Activated T-cell treated with anti-CD3 and anti-CD28 coated beads, Interleukin-2, amount 50 U/mL, for 24 hours (primary cell): Measurements from ENCODE around the gene TALDO1.

Source experiments
- DNase-seq: peaks from one replicate; pipeline ENCODE4 v3.0.0-alpha.2; 2020
- H3K27ac Mint-ChIP-seq: 2 replicates; pipeline ENCODE4 v1.8.0; 2020; ENCODE audit warnings: mild to moderate bottlenecking, mixed read lengths
- H3K27me3 Mint-ChIP-seq: 2 replicates; pipeline ENCODE4 v1.8.0; 2020; ENCODE audit warnings: mixed read lengths
- H3K36me3 Mint-ChIP-seq: 2 replicates; pipeline ENCODE4 v1.8.0; 2020; ENCODE audit warnings: low read depth, mixed read lengths
- H3K4me1 Mint-ChIP-seq: 2 replicates; pipeline ENCODE4 v1.8.0; 2020; ENCODE audit warnings: low read depth, mixed read lengths
- H3K4me3 Mint-ChIP-seq: 2 replicates; pipeline ENCODE4 v1.8.0; 2020; ENCODE audit warnings: mild to moderate bottlenecking, moderate library complexity, mixed read lengths
- H3K9me3 Mint-ChIP-seq: 2 replicates; pipeline ENCODE4 v1.8.0; 2020; ENCODE audit warnings: mixed read lengths

Gene TALDO1

GRCh38 chr11:790721-791564, 43.7 kb downstream of the TALDO1 start:
- no peak for DNase-seq
- peaks cover 39% of the 10 kb centered on the region for H3K36me3 Mint-ChIP-seq
- no peaks in the 10 kb centered on the region for H3K9me3 Mint-ChIP-seq

GRCh38 chr11:791658-792534, 44.6 kb downstream of the TALDO1 start:
- Mint-ChIP-seq H3K27ac (peak overlapping the region; percentile 11), H3K4me1 (peaks cover 22% of the 10 kb centered on the region), H3K27me3 (peaks cover 4% of the 10 kb centered on the region), H3K36me3 (peaks cover 41% of the 10 kb centered on the region), H3K9me3 (no peaks in the 10 kb centered on the region), H3K4me3 (no peak overlapping the region)
- DNase-seq = no peak

More at GRCh38 chr11:790721-791564, 43.7 kb downstream of the TALDO1 start:
- Mint-ChIP-seq H3K27me3 (peaks cover 4% of the 10 kb centered on the region), H3K4me3 (no peak overlapping the region), H3K27ac (peak overlapping the region; percentile 57), H3K4me1 (peaks cover 15% of the 10 kb centered on the region)

GRCh38 chr11:792535-792821, 45.2 kb downstream of the TALDO1 start:
- Mint-ChIP-seq H3K27me3 (peaks cover 4% of the 10 kb centered on the region), H3K4me1 (peaks cover 25% of the 10 kb centered on the region), H3K9me3 (no peaks in the 10 kb centered on the region), H3K27ac (no peak overlapping the region), H3K4me3 (no peak overlapping the region), H3K36me3 (peaks cover 43% of the 10 kb centered on the region)
- no peak for DNase-seq

- DNase-seq = no peak
- no peaks in the 10 kb centered on the region for H3K9me3 Mint-ChIP-seq
- peaks cover 43% of the 10 kb centered on the region for H3K36me3 Mint-ChIP-seq
- H3K4me3 Mint-ChIP-seq = no peak overlapping the region
- peaks cover 23% of the 10 kb centered on the region for H3K4me1 Mint-ChIP-seq
- no peak overlapping the region for H3K27ac Mint-ChIP-seq
- H3K27me3 Mint-ChIP-seq = peaks cover 4% of the 10 kb centered on the region
Observed at GRCh38 chr11:792873-793272, 45.6 kb downstream of the TALDO1 start.

GRCh38 chr11:793556-793955, 46.3 kb downstream of the TALDO1 start:
- peak overlapping the region; percentile 33 for H3K27ac Mint-ChIP-seq
- peaks cover 43% of the 10 kb centered on the region for H3K36me3 Mint-ChIP-seq
- peaks cover 4% of the 10 kb centered on the region for H3K27me3 Mint-ChIP-seq
- H3K4me3 Mint-ChIP-seq = no peak overlapping the region
- peaks cover 21% of the 10 kb centered on the region for H3K4me1 Mint-ChIP-seq
- no peaks in the 10 kb centered on the region for H3K9me3 Mint-ChIP-seq
- DNase-seq = no peak

- Mint-ChIP-seq H3K27ac (peak overlapping the region; percentile 33), H3K4me3 (peak overlapping the region; percentile 93), H3K27me3 (peaks cover 3% of the 10 kb centered on the region), H3K36me3 (peaks cover 46% of the 10 kb centered on the region), H3K9me3 (no peaks in the 10 kb centered on the region), H3K4me1 (peaks cover 21% of the 10 kb centered on the region)
- no peak for DNase-seq
Observed at GRCh38 chr11:794013-794765, 46.9 kb downstream of the TALDO1 start.

- H3K27ac Mint-ChIP-seq = peak overlapping the region; percentile 61
Observed at GRCh38 chr11:794766-795633, 47.7 kb downstream of the TALDO1 start.

GRCh38 chr11:795634-796564, 48.6 kb downstream of the TALDO1 start:
- peaks cover 54% of the 10 kb centered on the region for H3K36me3 Mint-ChIP-seq
- DNase-seq = peak; percentile 85
- H3K27ac Mint-ChIP-seq = peak overlapping the region; percentile 94
- peaks cover 19% of the 10 kb centered on the region for H3K4me1 Mint-ChIP-seq
- H3K9me3 Mint-ChIP-seq = no peaks in the 10 kb centered on the region
- H3K4me3 Mint-ChIP-seq = peak overlapping the region; percentile 93
- H3K27me3 Mint-ChIP-seq = no peaks in the 10 kb centered on the region

More at GRCh38 chr11:794766-795633, 47.7 kb downstream of the TALDO1 start:
- no peaks in the 10 kb centered on the region for H3K9me3 Mint-ChIP-seq
- peaks cover 52% of the 10 kb centered on the region for H3K36me3 Mint-ChIP-seq
- peak overlapping the region; percentile 93 for H3K4me3 Mint-ChIP-seq
- H3K27me3 Mint-ChIP-seq = no peaks in the 10 kb centered on the region
- no peak for DNase-seq
- H3K4me1 Mint-ChIP-seq = peaks cover 21% of the 10 kb centered on the region

GRCh38 chr11:796565-797295, 49.5 kb downstream of the TALDO1 start:
- DNase-seq = no peak
- peak overlapping the region; percentile 94 for H3K27ac Mint-ChIP-seq
- H3K4me3 Mint-ChIP-seq = peak overlapping the region; percentile 93
- no peaks in the 10 kb centered on the region for H3K9me3 Mint-ChIP-seq
- H3K36me3 Mint-ChIP-seq = peaks cover 56% of the 10 kb centered on the region
- no peaks in the 10 kb centered on the region for H3K27me3 Mint-ChIP-seq
- H3K4me1 Mint-ChIP-seq = peaks cover 19% of the 10 kb centered on the region

- peaks cover 19% of the 10 kb centered on the region for H3K4me1 Mint-ChIP-seq
Observed at GRCh38 chr11:797296-798092, 50.2 kb downstream of the TALDO1 start.

GRCh38 chr11:798093-798713, 50.9 kb downstream of the TALDO1 start, which contains the start of gene SLC25A22:
Gene SLC25A22 (minus strand): TSS chr11:798281. CDS start chr11:795006, 3,275 bp downstream.
- peak; percentile 94 for DNase-seq
- Mint-ChIP-seq H3K36me3 (peaks cover 58% of the 10 kb centered on the region), H3K9me3 (no peaks in the 10 kb centered on the region), H3K27me3 (no peaks in the 10 kb centered on the region), H3K27ac (peak within 1 kb of the TSS; percentile 94), H3K4me1 (peaks cover 19% of the 10 kb centered on the region), H3K4me3 (peak within 1 kb of the TSS; percentile 93)

More at GRCh38 chr11:797296-798092, 50.2 kb downstream of the TALDO1 start:
- Mint-ChIP-seq H3K4me3 (peak overlapping the region; percentile 93), H3K9me3 (no peaks in the 10 kb centered on the region), H3K27me3 (no peaks in the 10 kb centered on the region), H3K27ac (peak overlapping the region; percentile 94), H3K36me3 (peaks cover 58% of the 10 kb centered on the region)
- DNase-seq = peak; percentile 88
